Activated CD4-positive, alpha-beta T cell treated with anti-CD3 and anti-CD28 coated beads, Interleukin-2, amount 10 ng/mL, durations not matched to agents 7 days and 5 days (primary cell): ENCODE data around the gene ZNF275. TPM values are rescaled to one million over a fixed set of nuclear protein-coding genes. Genes with fewer than 3 reads are reported as not detected.
"Not testable (repeated sequence)": the region's sequence is repeated elsewhere in the genome, so short reads cannot be mapped to it uniquely, and the experiment has no call there.

Source experiments
- CTCF ChIA-PET: fragments of 350-600 bp; sonication (Branson Sonifier 250); formaldehyde crosslinking; loops from one replicate; lab custom pipeline; 2021; ENCODE audit warnings: antibody characterized with exemption; lab: Charles Lee
- POLR2A ChIA-PET: fragments of 350-600 bp; sonication (Branson Sonifier 250); formaldehyde crosslinking; loops from one replicate; lab custom pipeline; 2021; ENCODE audit warnings: antibody characterized with exemption; lab: Charles Lee
- DNase-seq: peaks from one replicate; pipeline ENCODE4 v3.0.0-alpha.2; 2020
- H3K27ac Mint-ChIP-seq: one replicate; pipeline ENCODE4 v1.8.0; 2021; ENCODE audit warnings: mild to moderate bottlenecking, moderate library complexity, mixed read lengths
- H3K27me3 Mint-ChIP-seq: one replicate; pipeline ENCODE4 v1.8.0; 2021; ENCODE audit warnings: mixed read lengths
- H3K36me3 Mint-ChIP-seq: one replicate; pipeline ENCODE4 v1.8.0; 2021; ENCODE audit warnings: low read depth, mixed read lengths
- H3K4me1 Mint-ChIP-seq: one replicate; pipeline ENCODE4 v1.8.0; 2021; ENCODE audit warnings: mixed read lengths
- H3K4me3 Mint-ChIP-seq: one replicate; pipeline ENCODE4 v1.8.0; 2021; ENCODE audit warnings: mild to moderate bottlenecking, moderate library complexity, mixed read lengths
- H3K9me3 Mint-ChIP-seq: one replicate; pipeline ENCODE4 v1.8.0; 2021; ENCODE audit warnings: mixed read lengths
- total RNA-seq, 2 experiments: library from RNA; stranded (reverse); gene quantifications; one replicate each; pipeline ENCODE4 v1.2.3, GENCODE V29; 2021

The ZNF275 gene
- total RNA-seq, 2 experiments from 2014 or later: 17.4 to 20.2 TPM

GRCh38 chrX:153375571-153375970 lies 41.6 kb downstream of the ZNF275 start:
- no peaks in the 10 kb centered on the region for H3K9me3 Mint-ChIP-seq
- no peak overlapping the region for H3K4me3 Mint-ChIP-seq
- CTCF ChIA-PET: no interaction called here
- no peak overlapping the region for H3K27ac Mint-ChIP-seq
- no peak for DNase-seq
- peaks cover 2% of the 10 kb centered on the region for H3K27me3 Mint-ChIP-seq
- H3K4me1 Mint-ChIP-seq: peaks cover 5% of the 10 kb centered on the region
- H3K36me3 Mint-ChIP-seq: no peaks in the 10 kb centered on the region
- POLR2A ChIA-PET: no interaction called here

- DNase-seq: no peak
- Mint-ChIP-seq H3K4me3 (no peak overlapping the region), H3K36me3 (no peaks in the 10 kb centered on the region), H3K9me3 (no peaks in the 10 kb centered on the region), H3K4me1 (no peaks in the 10 kb centered on the region), H3K27me3 (peaks cover 2% of the 10 kb centered on the region), H3K27ac (no peak overlapping the region)
- ChIA-PET CTCF (interaction anchor here (0.7 to 0.9 kb wide), 2 partner anchors 19 to 27 kb away, joined by 3 read pairs; no protein-coding TSS in a partner anchor), POLR2A (no interaction called here)
These were observed 43.8 kb downstream of the ZNF275 start for GRCh38 chrX:153377727-153378126.

- H3K27ac Mint-ChIP-seq: no peak overlapping the region
- CTCF ChIA-PET: interaction anchor here (0.9 to 1.0 kb wide), 2 partner anchors 14 to 20 kb away, joined by 3 read pairs; no protein-coding TSS in a partner anchor
- no peak for DNase-seq
These were observed 44.7 kb downstream of the ZNF275 start for GRCh38 chrX:153378607-153379006.

GRCh38 chrX:153379508-153379907 lies 45.6 kb downstream of the ZNF275 start:
- no peak for DNase-seq
- Mint-ChIP-seq H3K27me3 (no peaks in the 10 kb centered on the region), H3K27ac (no peak overlapping the region), H3K4me3 (no peak overlapping the region), H3K36me3 (no peaks in the 10 kb centered on the region), H3K4me1 (no peaks in the 10 kb centered on the region), H3K9me3 (no peaks in the 10 kb centered on the region)
- POLR2A ChIA-PET: no interaction called here
- CTCF ChIA-PET: interaction anchor here (1.8 kb wide), 1 partner anchor 8 kb away, joined by 5 read pairs; no protein-coding TSS in a partner anchor

More at GRCh38 chrX:153378607-153379006, 44.7 kb downstream of the ZNF275 start:
- H3K4me1 Mint-ChIP-seq: no peaks in the 10 kb centered on the region
- no peaks in the 10 kb centered on the region for H3K9me3 Mint-ChIP-seq
- H3K36me3 Mint-ChIP-seq: no peaks in the 10 kb centered on the region
- H3K4me3 Mint-ChIP-seq: no peak overlapping the region
- peaks cover 2% of the 10 kb centered on the region for H3K27me3 Mint-ChIP-seq
- POLR2A ChIA-PET: no interaction called here

GRCh38 chrX:153379971-153380581 lies 46.1 kb downstream of the ZNF275 start:
- Mint-ChIP-seq H3K4me1 (no peaks in the 10 kb centered on the region), H3K27me3 (no peaks in the 10 kb centered on the region), H3K36me3 (no peaks in the 10 kb centered on the region), H3K4me3 (no peak overlapping the region), H3K9me3 (no peaks in the 10 kb centered on the region), H3K27ac (no peak overlapping the region)
- DNase-seq: no peak
- ChIA-PET POLR2A (no interaction called here), CTCF (interaction anchor here (1.8 kb wide), 1 partner anchor 9 kb away, joined by 5 read pairs; no protein-coding TSS in a partner anchor)

- no peak for DNase-seq
- Mint-ChIP-seq H3K9me3 (no peaks in the 10 kb centered on the region), H3K36me3 (no peaks in the 10 kb centered on the region), H3K4me3 (no peak overlapping the region), H3K27me3 (no peaks in the 10 kb centered on the region), H3K4me1 (no peaks in the 10 kb centered on the region), H3K27ac (no peak overlapping the region)
- CTCF ChIA-PET: interaction anchor here (1.8 kb wide), 1 partner anchor 9 kb away, joined by 5 read pairs; no protein-coding TSS in a partner anchor
- POLR2A ChIA-PET: no interaction called here
These were observed 46.7 kb downstream of the ZNF275 start for GRCh38 chrX:153380691-153381090.

- H3K27ac Mint-ChIP-seq: peak overlapping the region; percentile 41
- H3K9me3 Mint-ChIP-seq: no peaks in the 10 kb centered on the region
- CTCF ChIA-PET: interaction anchor here (1.3 kb wide), 1 partner anchor 11 kb away, joined by 3 read pairs; no protein-coding TSS in a partner anchor
- no peak overlapping the region for H3K4me3 Mint-ChIP-seq
- POLR2A ChIA-PET: no interaction called here
- peak; percentile 28 for DNase-seq
- H3K4me1 Mint-ChIP-seq: no peaks in the 10 kb centered on the region
- no peaks in the 10 kb centered on the region for H3K36me3 Mint-ChIP-seq
- H3K27me3 Mint-ChIP-seq: no peaks in the 10 kb centered on the region
These were observed 48.0 kb downstream of the ZNF275 start for GRCh38 chrX:153381684-153382532.

- H3K4me3 Mint-ChIP-seq: no peak overlapping the region
- CTCF ChIA-PET: interaction anchor here (1.3 kb wide), 1 partner anchor 10 kb away, joined by 3 read pairs; no protein-coding TSS in a partner anchor
- DNase-seq: no peak
These were observed 48.9 kb downstream of the ZNF275 start for GRCh38 chrX:153382563-153383482.

GRCh38 chrX:153384390-153384789 lies 50.4 kb downstream of the ZNF275 start:
- no peaks in the 10 kb centered on the region for H3K27me3 Mint-ChIP-seq
- no peak overlapping the region for H3K4me3 Mint-ChIP-seq
- H3K36me3 Mint-ChIP-seq: no peaks in the 10 kb centered on the region
- no peak overlapping the region for H3K27ac Mint-ChIP-seq
- no peaks in the 10 kb centered on the region for H3K4me1 Mint-ChIP-seq
- H3K9me3 Mint-ChIP-seq: no peaks in the 10 kb centered on the region
- CTCF ChIA-PET: no interaction called here
- DNase-seq: no peak
- POLR2A ChIA-PET: no interaction called here

More at GRCh38 chrX:153382563-153383482, 48.9 kb downstream of the ZNF275 start:
- H3K36me3 Mint-ChIP-seq: no peaks in the 10 kb centered on the region
- H3K27me3 Mint-ChIP-seq: no peaks in the 10 kb centered on the region
- H3K4me1 Mint-ChIP-seq: no peaks in the 10 kb centered on the region
- no peak overlapping the region for H3K27ac Mint-ChIP-seq
- no peaks in the 10 kb centered on the region for H3K9me3 Mint-ChIP-seq
- POLR2A ChIA-PET: no interaction called here

- POLR2A ChIA-PET: interaction anchor here (0.7 kb wide), 1 partner anchor 35 kb away, joined by 3 read pairs; no protein-coding TSS in a partner anchor
- H3K4me1 Mint-ChIP-seq, H3K27me3 Mint-ChIP-seq, H3K36me3 Mint-ChIP-seq, H3K9me3 Mint-ChIP-seq, H3K27ac Mint-ChIP-seq, H3K4me3 Mint-ChIP-seq, DNase-seq, CTCF ChIA-PET: not testable (repeated sequence)
These were observed 51.0 kb downstream of the ZNF275 start for GRCh38 chrX:153384973-153385372.

- no peak overlapping the region for H3K27ac Mint-ChIP-seq
- POLR2A ChIA-PET: no interaction called here
- no peaks in the 10 kb centered on the region for H3K27me3 Mint-ChIP-seq
- H3K9me3 Mint-ChIP-seq: no peaks in the 10 kb centered on the region
- CTCF ChIA-PET: no interaction called here
- DNase-seq: no peak
- H3K4me3 Mint-ChIP-seq: no peak overlapping the region
- H3K4me1 Mint-ChIP-seq: no peaks in the 10 kb centered on the region
- no peaks in the 10 kb centered on the region for H3K36me3 Mint-ChIP-seq
These were observed 52.1 kb downstream of the ZNF275 start for GRCh38 chrX:153386097-153386496.

GRCh38 chrX:153387345-153387744 lies 53.4 kb downstream of the ZNF275 start:
- H3K4me1 Mint-ChIP-seq: no peaks in the 10 kb centered on the region
- H3K36me3 Mint-ChIP-seq: no peaks in the 10 kb centered on the region
- POLR2A ChIA-PET: no interaction called here
- CTCF ChIA-PET: interaction anchor here (0.6 kb wide), 1 partner anchor 64 kb away, joined by 4 read pairs; no protein-coding TSS in a partner anchor
- DNase-seq: no peak
- no peak overlapping the region for H3K4me3 Mint-ChIP-seq
- H3K9me3 Mint-ChIP-seq: no peaks in the 10 kb centered on the region
- no peaks in the 10 kb centered on the region for H3K27me3 Mint-ChIP-seq
- no peak overlapping the region for H3K27ac Mint-ChIP-seq
